Embryonic facial prominence (tissue), 1 donor: ENCODE measurements around the gene IRAK3.
"Not testable (repeated sequence)": the region's sequence is repeated elsewhere in the genome, so short reads cannot be mapped to it uniquely, and the experiment has no call there.

ENCODE experiments used
- DNase-seq: peaks from one replicate; pipeline ENCODE4 v3.0.0-alpha.2; 2016; ENCODE audit errors: extremely low spot score

The IRAK3 gene

DNA sequence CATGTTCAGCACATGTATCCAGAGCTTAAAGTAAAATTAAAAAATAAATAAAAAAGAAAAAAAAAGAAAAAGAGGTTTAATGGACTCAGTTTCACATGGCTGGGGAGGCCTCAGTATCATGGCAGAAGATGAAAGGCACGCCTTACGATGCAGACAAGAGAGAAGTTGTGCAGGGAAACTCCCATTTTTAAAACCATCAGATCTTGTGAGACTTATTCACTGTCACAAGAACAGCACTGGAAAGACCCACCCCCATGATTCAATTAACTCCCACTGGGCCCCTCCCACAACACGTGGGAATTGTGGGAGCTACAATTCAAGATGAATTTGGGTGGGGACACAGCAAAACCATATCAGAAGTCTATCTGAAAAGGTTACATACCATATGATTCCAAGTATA, 24.0 kb downstream of the IRAK3 start:
- not testable (repeated sequence) for DNase-seq

- no peak for DNase-seq
These were observed 28.4 kb downstream of the IRAK3 start for GRCh38 chr12:66217342-66217917.

- DNase-seq, result no peak
These were observed 39.4 kb downstream of the IRAK3 start for GRCh38 chr12:66228462-66228861.

- DNase-seq, result no peak
These were observed 43.2 kb downstream of the IRAK3 start for GRCh38 chr12:66232263-66232662.

GRCh38 chr12:66234037-66234693, 45.2 kb downstream of the IRAK3 start:
- DNase-seq, result not testable (repeated sequence)

DNA sequence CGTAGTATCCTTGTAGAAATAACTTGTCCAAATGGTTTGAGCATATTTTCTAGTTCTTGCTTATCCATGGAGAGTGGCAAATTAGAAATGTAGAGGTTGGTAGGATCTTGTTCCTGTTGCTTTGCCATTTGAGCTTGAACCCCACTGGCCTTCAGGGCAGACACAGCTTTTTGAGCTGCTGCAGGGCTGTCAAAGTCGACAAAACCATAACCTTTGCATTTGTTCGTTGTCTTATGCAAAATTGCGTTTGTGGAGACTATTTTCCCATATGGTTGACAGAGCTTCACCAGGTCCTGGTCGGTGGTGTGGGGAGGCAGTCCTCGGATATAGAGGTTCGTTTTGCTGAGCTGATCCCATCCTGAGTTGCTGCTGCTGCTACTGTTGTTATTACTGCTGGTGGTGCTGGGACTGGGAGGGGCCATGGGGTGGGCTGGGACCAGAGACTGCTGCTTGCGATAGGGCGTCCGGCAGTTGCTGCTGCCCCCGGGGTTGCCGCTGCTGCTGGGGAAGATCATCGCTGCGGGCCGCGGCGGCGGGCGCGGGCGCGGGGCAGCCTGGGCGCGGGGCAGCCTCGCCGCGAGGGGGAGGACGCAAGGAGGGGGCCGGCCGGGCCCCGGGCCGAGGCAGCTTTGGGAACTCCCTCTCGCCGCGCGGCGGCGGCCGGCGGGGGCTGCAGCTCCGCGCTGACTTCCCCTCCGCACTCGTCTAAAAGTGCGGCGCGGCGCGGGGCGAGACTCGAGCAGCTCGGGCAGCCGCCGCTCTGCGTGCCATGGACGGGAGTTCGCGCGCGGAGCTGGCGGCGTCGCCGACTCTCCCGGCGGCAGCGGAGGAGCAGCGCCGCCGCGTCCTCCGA, 46.0 kb downstream of the IRAK3 start:
- DNase-seq, result not testable (repeated sequence)

DNA sequence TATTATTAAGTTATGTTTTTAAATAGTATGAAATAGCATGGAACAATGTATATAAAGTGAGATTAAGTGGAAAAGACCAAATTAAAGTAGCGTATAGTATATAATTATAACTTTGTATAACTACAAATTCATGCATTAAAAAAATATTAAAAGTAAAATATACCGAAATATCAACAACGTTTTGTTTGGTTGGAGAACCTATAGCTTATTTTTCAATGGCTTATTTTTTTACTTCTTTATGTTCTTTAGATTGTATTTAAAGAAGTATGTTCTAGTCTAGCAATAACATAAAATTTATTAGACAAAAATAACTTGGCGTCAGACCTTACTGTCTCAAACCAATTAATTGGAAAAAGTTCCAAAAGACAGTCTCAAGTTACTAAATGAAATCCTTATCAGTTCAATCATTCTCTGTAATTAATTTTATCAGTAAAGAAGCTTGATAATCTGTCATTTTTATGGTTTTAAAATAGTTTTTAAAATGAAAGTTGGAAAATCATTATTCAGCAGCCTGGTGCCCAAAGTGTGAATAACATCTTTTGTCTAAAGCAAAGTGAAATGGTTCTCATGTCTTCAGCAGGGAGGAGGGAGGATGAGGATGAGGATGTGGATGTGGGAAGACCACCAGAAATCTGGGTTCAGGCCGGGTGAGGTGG, 46.7 kb downstream of the IRAK3 start:
- no peak for DNase-seq

DNA sequence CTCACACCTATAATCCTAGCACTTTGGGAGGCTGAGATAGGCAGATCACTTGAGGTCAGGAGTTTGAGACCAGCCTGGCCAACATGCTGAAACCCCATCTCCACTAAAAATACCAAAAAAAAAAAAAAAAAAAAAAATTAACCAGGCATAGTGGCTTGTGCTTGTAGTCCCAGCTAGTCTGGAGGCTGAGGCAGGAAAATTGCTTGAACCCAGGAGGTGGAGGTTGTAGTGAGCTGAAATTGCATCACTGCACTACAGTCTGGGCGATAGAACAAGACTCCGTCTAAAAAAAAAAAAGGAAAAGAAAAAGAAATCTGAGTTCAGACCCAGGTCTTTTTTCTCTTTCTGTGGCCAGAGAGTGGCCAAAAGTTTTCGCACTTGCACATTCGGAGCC, 47.3 kb downstream of the IRAK3 start:
- DNase-seq, result not testable (repeated sequence)

DNA sequence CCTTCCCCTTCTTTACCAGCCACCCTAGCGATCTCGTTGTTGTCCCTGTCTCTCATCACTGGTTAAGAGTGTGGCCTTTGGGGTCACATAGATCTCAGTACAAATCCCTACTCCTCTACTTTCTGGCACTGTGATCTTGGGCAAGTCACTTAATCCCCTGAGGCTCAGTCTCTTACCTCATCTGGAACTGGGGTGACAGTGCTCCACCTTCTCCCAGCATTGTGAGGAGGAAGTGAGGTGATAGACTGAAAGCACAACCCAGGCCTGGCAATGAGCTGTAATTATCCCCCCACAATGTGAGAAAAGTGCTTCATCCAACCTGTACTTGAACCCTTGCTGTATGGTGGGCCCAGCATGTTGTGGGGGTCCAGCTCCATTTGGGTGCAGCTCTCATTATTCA, 48.0 kb downstream of the IRAK3 start:
- DNase-seq, result no peak

GRCh38 chr12:66237505-66238175, 48.6 kb downstream of the IRAK3 start:
- no peak for DNase-seq

DNA sequence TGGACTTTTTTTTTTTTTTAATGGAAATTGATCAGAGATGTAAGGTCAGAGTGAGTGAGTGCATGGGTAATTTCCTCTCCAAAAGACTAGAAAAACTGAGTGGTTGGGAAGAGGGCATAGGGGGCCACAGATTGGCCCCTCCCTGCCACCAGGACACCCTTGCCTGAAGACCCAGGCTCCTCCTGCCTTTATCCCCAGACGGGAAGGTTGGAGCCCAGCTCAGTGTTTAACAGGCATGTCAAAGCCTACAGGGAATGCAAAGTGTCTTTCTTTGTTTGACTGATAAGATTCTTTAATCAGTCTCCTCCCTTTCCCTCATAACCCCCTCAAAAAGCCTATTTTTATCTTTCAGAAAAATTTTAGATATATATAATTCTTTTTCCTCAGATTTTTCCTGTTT, 50.3 kb downstream of the IRAK3 start:
- DNase-seq, result no peak

DNA sequence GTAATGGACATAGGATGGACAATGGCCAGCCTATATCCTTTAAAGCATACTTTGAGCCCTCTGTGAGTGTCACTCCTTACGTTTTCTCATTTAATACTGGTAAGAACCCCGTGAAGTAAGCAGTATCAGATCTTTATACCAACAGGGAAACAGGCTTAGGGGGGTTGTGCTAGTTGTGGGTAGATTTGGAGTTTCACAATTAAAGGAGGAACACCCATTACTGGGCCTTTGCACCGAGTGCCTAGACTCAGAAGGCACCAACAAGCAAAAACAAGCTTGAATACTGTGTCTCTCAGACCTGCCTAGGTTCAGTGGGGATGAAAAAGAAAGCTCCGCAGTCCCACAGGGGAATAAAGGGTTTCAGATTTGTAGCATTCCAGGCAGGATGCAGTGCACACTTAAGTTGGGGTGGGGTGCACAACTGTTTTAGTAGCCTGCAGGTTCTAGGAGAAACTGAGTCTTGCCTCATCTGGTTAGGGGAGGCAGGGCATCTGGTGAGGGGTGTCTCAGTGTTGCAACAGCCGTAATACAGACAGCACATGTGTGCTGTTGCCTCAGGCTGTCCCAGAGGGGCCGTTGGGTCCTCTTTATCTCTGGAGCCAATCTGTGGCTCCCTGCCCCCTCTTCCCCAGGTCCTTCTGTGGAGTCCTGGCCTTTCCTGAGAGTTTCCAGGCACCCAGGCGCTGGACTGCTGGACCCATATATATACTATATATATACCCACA, 51.2 kb downstream of the IRAK3 start:
- no peak for DNase-seq

GRCh38 chr12:66241061-66242043, 52.3 kb downstream of the IRAK3 start:
- no peak for DNase-seq

- no peak for DNase-seq
These were observed 53.3 kb downstream of the IRAK3 start for GRCh38 chr12:66242311-66242710.

GRCh38 chr12:66243911-66244310, 54.9 kb downstream of the IRAK3 start:
- DNase-seq, result no peak

DNA sequence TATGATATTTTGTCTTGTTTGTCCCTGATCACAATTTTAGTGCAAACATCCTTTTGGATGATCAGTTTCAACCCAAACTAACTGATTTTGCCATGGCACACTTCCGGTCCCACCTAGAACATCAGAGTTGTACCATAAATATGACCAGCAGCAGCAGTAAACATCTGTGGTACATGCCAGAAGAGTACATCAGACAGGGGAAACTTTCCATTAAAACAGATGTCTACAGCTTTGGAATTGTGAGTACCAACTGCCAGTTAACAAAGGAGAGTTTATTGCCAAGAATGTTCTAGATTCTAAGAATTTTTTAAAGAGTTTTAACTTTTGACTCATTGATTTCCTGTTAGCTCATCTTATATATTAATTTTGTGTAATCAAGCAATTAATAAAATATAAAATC, 55.4 kb downstream of the IRAK3 start:
- no peak for DNase-seq

GRCh38 chr12:66247741-66248140, 58.7 kb downstream of the IRAK3 start:
- no peak for DNase-seq

- DNase-seq, result no peak
These were observed 62.0 kb downstream of the IRAK3 start for GRCh38 chr12:66251049-66251448.

DNA sequence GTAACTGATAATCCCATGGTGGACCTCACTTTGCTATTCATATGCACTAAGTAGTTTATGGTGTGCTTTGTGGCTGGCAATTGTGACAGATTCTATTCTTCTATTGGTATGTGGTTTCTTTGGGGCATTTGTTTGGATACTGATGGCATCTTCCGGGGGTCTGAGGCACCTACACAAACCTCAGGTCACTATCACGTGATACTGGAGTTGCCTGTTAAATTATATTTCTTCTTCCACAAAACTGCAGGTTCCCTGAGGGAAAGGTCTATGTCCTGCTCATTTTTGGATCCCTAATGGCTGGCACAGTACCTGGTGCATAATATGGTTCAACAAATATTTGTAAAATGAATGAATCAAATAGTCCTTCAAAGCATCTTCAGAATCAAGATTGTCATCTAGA, 63.8 kb downstream of the IRAK3 start:
- DNase-seq, result no peak

GRCh38 chr12:66255737-66256136, 66.7 kb downstream of the IRAK3 start:
- DNase-seq, result no peak
